ENCODE measurements around the gene CASZ1.

DNA sequence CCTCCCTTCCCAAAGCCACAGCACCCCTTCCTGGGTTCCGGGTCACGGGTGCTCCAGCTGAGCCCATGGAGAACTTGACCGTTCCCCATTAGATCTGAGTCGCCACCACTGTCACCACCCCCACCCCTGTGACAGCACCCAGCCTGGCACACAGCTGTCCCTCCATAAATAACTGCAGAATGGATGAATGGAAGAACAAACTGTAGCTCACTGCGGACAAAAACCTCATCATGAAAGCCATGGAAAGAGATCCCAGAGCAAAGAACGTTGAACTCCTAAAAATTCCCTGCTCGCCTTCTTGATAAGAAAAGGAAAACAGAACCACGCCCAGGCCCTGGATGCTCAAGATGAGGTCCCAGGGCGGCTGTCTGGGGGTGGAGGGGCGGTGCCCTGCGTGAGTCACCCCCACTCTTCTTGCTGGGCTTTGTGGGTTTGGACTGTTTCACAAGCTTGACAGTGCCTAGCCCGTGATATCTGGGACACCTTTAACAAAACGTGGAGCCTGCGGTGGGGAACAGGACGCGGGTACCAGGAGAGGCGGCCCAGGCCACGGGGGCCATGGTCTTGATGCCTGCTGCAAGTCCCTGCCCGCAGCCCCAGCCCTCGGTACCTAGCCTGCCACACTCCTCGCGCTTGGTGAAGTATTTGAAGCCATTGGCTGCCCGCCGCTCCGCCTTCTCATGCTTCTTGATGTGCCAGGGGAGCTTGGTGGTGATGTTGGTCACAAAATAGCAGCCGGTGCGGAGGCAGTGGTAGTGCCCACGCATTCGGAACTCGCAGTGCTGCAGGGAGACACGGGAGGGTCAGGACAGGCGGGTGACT lies 151.9 kb downstream of the CASZ1 start:
- TF ChIP-seq, protein P1, sequence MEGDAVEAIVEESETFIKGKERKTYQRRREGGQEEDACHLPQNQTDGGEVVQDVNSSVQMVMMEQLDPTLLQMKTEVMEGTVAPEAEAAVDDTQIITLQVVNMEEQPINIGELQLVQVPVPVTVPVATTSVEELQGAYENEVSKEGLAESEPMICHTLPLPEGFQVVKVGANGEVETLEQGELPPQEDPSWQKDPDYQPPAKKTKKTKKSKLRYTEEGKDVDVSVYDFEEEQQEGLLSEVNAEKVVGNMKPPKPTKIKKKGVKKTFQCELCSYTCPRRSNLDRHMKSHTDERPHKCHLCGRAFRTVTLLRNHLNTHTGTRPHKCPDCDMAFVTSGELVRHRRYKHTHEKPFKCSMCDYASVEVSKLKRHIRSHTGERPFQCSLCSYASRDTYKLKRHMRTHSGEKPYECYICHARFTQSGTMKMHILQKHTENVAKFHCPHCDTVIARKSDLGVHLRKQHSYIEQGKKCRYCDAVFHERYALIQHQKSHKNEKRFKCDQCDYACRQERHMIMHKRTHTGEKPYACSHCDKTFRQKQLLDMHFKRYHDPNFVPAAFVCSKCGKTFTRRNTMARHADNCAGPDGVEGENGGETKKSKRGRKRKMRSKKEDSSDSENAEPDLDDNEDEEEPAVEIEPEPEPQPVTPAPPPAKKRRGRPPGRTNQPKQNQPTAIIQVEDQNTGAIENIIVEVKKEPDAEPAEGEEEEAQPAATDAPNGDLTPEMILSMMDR (IDR thresholded peaks at IDR 0.05) = no peak
- TF ChIP-seq POLR2A (IDR thresholded peaks at IDR 0.05) = no peak
